NCI-H345 treated with DMSO at 0.1 percent for 48 hours (cell line): ENCODE measurements around the gene KRTAP3-3.
"Not testable (repeated sequence)": the region's sequence is repeated elsewhere in the genome, so short reads cannot be mapped to it uniquely, and the experiment has no call there.

Source experiments
- DNase-seq: peaks from one replicate; lab custom pipeline; 2025; ENCODE audit not compliant: unreplicated experiment; lab: John Stamatoyannopoulos, UW

KRTAP3-3 gene

DNA sequence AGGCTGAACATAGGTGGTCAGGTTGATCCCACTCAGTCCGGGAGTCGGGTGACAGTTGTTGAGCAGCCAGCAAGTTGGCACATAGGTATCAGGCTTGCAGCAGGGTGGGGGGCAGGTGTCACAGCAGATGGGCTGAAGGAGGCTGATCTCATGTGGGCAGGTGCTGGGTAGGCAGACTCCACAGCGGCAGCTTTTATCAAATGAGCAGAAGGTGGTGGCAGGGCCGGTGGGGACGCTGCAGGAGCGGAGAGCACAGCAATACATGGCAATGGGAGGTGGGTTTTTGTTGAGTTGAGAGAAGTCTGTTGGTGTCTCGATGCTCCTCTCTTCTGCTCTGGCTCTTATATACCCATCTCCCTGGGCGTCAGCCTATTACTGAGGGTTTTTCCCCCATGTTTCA, 14.8 kb upstream of the KRTAP3-3 start, which contains the start of gene KRTAP3-1:
TSS of gene KRTAP3-1 (minus strand) at position 318 of the 400 bp plus-strand sequence. CDS start at position 264, 54 bp downstream.
- DNase-seq, result peak; percentile 68

DNA sequence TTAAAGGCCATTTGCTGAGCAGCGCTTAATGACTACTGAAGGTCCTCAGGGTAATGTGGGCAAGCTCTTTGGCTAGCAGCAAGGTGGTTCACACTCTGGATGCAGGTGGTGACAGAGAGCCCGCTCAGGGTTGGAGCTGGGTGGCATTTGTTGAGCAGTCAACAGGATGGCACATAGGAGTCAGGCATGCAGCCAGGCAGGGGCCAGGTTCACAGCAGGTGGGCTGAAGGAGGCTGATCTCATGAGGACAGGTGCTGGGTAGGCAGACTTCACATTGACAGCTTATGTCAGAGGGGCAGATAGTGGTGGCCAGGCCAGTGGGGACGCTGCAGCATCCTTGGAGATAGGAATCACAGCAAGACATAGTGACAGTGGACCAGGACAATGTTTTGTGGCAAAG, 10.4 kb upstream of the KRTAP3-3 start:
- no peak for DNase-seq

DNA sequence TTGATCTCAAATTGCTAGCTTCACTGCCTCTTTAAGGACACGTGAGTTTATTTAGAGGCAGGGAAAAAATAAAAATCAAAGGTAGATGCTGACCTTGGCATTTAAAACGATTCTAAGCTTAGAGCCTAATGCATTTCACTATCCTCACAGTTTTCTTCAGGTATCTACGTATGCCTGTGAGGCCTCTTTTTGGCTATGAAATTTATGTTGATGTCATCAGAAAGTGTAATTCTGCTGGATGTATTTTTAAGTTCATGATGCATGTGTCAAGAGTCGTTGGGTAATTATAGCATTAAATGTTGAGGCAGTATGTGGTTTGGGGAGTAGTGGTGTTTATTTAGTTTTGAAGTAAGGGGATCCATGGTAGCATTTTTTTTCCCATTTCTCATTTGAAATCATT, 10.0 kb upstream of the KRTAP3-3 start:
- DNase-seq, result no peak

DNA sequence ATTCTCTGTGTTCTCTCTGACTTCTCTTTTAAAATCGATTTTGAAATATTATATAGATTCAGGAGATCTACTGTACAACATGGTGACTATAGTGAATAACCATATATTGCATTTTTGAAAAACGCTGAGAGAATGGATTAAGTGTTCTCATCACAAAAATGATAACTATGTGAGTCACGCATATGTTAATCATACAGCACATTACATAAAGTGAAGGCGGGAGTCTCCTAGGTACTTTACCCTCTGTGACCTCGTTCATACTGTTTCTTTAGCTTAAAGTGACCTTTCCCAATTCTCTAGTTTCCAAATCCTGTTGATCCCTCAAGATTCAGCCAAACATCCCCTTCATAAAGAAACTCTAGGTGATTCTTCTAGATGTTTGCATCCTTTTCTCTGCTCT, 8.8 kb upstream of the KRTAP3-3 start:
- no peak for DNase-seq

DNA sequence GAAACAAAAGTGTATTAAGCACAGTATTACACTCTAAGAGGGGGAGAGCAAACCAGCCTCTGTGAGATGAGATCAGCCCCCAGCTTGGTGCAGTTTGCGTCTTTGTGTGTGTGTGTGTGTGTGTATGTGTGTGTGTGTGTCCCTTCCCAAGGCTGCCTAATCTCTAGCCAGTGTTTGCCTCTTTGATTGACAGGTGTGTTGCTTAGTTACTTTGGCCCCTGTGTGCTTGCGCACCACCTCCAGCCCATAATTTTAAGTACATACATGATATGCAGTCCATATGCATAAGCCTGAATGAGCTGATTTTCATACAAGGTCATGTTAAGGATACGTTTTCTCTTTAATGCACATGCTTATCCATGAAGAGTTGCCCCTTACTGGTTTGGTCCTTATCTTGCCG, 7.8 kb upstream of the KRTAP3-3 start:
- DNase-seq, result no peak

DNA sequence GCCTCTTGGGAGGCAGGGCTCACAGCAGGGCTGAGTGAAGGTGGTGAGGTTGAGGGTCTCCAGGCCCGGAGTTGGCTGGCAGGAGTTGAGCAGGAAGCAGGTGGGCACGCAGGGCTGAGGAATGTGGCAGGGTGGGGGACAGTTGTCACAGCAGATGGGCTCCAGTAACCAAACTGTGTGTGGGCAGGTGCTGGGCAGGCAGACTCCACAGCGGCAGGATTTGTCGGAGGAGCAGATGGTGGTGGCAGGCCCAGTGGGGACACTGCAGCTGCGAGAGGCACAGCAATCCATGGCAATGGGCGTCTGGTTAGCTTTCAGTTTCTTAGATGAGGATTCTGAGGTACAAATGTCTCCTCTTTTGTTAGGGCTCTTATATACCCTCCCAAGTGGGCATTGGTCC, 5.6 kb upstream of the KRTAP3-3 start, which contains the start of gene KRTAP3-2:
TSS of gene KRTAP3-2 (minus strand) at position 344 of the 400 bp plus-strand sequence. CDS start at position 291, 53 bp downstream.
- DNase-seq, result not testable (repeated sequence)

DNA sequence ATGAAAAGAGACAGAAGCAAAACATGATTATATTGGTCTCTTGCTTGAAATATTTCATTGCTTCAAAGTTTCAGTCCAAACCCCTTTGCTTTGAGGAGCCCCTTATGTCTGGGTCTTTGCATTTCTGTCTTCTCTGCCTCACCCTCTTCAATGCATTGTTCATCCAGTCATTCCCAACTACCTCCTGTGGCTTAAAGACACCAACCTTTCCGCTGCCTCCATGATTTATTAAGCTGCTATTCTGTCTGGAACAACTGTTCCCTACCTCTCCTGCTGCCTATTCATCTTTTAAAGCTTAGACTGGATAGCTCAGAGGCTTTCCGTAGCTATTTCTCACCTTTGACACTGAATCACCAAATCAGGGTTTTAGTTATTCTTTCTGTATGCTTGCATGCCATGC, 3.4 kb upstream of the KRTAP3-3 start:
- no peak for DNase-seq

DNA sequence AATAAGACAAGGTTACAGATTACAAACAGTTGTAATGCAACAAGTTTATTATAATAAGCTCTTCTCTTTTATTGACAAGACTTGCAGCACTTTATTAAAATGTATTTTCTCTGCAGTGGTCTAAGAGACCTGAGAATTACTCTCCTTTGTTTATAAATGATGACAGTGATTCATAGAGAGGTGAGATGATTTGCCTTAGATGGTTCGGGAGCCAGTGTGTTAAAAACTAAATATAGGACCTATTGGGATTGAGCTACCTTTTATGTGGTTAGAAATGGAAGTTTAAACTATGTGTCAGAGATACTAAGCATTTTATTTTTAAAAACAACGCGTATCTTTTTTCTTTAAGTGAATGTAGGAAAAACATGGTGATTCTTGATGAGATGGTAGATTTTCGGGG, 2.9 kb upstream of the KRTAP3-3 start:
- no peak for DNase-seq

DNA sequence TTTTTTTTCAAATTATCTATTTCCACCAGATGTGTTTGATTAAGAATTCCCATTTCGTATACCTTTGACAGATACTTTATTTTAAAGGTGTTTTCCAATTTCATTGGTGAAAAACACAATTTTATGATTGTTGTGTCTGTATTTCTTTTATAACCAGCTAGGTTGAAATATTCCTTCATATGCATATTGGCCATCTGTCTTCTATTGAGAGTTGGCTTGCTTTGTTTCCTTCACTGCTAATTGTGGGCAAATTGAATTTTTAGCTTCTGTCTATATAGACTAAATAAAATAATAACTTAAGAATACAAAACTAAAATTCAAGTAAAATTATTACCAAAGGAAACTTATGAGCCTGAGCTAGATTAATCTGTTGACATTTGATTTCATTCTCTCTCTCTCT, 1.2 kb upstream of the KRTAP3-3 start:
- no peak for DNase-seq

DNA sequence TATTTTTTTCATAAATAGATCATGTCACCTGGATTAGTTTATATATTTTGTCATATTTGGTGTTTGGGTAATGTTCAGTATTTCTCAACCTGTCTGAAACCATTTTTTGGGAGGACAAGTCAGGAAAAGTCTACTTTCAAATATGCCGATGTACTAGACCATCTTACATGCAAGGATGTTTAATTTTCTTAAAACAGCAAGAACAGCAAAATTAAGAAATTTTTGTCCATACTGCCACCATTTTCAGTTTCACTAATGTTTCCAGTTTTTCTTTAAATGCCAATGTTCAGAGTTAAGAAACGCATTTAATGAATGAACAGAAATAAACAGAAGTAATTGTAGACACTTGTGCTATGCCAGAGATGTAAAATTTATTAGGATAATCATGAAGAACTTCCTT, 880 bp downstream of the KRTAP3-3 start:
- no peak for DNase-seq

DNA sequence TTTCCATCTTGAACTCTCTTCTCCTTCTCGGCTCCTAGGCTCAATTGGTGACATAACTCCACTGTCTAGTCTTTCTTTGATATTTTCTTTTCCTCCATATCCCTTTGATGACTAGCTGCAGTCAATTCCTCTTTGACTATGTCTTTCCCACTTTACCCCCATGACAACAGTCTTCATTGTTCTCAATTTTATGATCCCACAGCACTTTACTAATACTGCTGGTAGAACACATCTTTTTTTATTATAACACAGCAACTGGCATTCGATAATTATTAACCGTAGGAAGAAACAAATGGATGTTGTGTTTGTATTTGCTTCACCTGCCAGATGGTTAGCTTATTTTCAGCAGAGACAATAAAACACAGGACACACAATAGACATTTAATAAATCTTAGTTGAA, 1.3 kb downstream of the KRTAP3-3 start:
- DNase-seq, result no peak

DNA sequence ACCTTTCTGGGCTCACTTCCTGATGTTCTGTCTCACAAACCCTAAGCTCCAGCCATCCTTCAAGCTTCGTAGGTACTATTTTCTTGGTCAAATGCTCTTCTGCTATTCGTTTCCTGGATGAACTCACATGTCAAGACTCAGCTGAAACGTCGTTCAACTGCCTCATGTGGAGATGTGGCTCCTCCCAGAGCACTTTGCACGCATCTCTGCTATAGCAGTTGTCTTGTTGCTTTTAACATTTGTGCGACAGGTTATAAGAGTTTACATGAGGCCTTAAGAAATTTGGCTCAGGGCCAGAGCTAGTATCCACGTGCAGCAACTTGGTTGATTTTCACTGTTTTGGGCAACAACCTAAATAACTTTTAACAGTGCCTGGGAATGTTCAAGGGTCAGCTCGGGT, 7.0 kb downstream of the KRTAP3-3 start:
- DNase-seq, result no peak

DNA sequence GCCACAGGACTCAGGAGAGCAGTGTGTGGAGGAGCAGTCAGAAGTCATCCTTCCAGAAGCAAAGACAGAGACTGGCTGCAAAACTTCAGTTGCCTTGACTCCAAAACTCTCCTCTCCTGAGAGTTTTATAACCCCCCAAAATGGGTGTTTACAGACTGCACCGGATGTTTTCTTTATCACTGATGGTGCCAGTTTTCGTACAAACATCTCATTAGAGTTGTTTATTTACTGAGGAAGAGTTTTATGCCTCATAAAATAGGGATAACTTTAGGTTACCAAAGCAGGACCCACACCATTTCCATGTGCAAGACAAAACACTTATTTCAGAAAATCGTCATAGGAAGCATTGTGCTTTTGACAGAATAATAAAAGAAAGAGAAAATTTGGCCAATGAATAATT, 9.7 kb downstream of the KRTAP3-3 start, which contains the start of gene KRT40:
TSS of gene KRT40 (minus strand) at position 101 of the 400 bp plus-strand sequence. CDS start at position 48, 53 bp downstream.
- no peak for DNase-seq

DNA sequence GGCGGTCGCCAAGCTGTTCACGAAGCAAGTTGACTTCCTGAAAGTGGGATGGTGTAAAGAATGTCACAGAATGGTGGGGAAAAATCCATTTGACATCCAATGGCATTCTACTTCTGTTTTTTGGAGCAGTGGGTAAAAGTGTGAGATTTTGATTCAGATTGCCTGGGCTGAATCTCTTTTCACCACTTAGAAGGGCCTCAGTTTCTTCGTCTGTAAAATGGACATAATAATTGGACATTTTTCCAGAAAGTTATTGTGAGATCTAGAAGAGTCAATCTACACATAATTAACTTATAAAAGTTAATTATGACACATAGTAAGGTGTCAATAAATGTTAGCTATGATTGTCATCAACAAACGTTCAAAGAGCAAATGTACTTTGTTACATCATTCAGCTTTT, 12.8 kb downstream of the KRTAP3-3 start:
- DNase-seq, result no peak

DNA sequence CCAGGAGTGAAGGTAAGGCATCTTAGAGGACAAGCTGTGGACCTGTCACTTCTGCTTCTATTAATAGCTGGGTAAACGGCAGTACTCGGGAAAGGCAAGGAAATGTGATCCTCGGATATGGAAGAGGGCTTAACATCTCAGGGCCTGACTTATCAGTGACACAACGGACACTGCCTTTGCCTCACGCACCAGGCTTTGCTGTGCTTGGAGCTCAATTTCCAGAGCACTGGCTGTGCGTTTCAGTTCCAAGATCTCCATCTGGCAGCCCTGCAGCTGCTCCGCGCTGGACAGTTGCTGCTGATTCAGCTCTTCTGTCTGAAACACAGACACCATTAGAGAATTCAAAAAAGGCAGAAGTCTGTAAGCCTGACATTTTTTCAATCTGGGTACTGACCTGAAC, 13.4 kb downstream of the KRTAP3-3 start:
- no peak for DNase-seq

DNA sequence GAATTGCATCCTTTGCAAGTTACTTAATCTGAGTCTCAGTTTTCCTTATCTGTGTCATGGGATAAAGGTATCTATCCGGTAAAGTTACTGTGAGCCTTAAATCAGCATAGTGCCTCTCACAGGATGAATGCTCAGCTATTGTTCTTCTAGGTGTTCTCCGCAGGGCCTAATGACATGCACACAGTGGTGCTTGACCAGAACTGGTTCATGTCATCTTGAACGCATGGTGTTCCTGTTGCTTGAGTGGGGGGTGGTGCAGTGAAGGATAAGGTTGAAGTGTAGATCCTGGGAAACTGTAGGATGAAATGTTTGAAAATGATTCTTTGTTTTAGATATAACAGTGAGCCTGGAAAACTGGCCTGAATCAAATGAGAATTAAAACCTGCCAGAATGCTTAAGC, 13.8 kb downstream of the KRTAP3-3 start:
- no peak for DNase-seq

DNA sequence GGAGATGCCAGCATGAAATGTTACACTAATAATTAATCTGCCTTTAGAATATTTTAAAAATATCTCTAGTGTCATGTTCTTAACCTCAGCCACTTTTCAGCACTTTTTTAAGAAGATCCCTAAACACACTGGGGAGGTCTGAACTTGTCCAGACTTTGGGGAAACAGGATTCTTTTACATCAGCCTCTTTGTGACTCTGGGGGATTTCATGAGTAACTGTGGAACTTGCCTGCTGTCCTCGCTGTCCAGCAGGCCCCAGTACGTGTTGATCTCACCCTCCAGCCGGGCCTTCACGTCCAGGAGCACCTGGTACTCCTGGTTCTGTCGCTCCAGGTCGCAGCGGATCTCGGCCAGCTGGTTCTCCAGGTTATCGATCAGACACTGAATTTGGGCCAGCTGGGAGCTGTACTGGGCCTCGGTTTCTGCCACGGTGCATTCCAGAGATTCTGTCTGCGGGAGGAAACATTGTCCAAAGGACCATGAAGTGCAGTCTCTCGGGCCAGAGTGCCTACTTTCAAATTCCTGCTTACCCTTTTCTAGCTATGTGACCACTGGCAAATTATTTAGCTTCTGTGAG, 15.3 kb downstream of the KRTAP3-3 start:
- DNase-seq, result no peak

DNA sequence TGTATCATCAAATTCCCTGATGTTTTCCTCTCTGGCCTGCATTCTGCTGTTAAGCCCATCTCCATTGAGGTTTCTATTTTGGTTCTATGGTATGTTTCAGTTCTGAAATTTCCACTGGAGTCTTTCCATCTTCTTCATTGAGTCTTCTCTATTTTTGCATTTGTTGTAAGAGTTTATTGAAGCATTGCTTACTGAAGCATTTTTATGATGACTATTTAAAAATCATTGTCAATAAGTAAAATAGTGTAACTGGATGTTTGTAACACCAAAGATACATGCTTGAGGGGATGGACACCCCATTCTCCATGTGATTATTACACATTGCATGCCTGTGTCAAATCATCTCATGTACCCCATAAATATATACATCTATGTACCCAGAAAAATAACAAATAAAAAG, 18.4 kb downstream of the KRTAP3-3 start:
- no peak for DNase-seq

DNA sequence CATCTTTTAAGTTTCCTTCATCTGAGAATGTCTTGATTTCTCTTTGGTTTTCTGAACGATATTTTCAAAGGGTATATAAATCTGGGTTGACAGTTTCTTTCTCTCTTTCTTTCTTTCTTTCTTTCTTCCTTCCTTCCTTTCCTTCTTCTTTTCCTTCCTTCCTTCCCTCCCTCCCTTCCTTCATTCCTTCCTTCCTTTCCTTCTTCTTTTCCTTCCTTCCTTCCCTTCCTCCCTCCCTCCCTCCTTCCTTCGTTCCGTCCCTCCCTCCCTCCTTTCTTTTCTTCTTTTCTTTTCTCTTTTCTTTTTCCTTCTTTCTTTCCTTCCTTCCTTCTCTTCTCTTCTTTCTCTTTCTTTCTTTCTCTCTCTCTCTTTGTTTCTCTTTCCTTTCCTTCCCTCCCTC, 19.6 kb downstream of the KRTAP3-3 start:
- no peak for DNase-seq

DNA sequence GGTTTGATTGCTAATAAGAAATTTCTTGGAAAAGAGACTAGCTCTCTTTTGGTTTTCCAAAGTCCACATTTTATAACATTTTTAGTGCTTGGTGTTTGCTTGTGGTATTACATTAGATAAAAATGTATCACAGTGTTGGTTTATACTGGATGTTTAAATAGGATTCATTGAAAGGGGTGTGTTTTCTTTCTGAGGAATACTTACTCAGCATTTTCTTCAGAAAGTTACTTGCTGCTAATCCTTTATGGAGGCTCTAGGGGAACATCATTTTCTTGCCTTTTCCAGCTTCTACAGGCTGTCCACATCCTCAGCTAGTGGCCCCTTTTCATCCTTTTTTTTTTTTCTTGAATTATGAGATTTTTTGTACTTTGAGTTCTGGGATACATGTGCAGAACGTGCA, 26.4 kb downstream of the KRTAP3-3 start:
- no peak for DNase-seq

DNA sequence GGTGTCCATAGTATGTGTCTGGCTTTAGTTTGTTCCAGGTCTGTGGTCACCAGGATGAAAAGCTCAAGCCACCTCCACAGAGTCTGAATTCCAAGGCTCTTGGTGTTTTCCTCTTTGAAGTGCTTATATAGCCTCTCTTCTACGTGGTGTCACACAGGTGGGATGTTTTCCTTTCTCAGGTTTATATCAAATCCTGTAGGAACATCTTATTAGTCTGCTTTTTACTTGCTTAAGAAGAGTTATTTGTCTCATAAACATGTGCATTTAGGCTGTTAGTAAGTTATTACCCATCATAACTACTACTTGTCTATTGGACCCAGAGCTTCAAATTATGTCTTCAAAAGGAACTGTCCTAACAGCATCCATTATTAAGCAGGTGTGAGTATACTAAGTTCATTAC, 27.1 kb downstream of the KRTAP3-3 start, which contains the start of gene KRT39:
TSS of gene KRT39 (minus strand) at position 101 of the 400 bp plus-strand sequence. CDS start at position 9, 92 bp downstream.
- no peak for DNase-seq

DNA sequence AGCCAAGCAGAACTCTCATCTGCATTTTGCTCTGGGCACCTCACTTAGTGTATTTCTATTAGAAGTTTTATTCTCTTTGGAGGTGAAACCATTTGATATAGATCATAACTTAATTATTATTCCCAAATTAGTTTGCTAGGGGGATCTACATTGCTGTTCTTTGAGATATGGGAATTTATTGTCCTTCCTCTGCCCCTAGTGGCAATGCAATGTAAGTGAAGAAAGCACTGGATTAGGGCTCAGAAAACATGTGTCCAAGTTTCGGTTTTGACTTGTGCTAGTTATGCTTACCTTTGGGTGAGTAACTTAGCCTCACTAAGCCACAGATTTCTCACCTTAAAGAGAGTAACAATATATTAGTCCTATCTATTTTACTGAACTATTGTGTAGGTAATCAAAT, 30.1 kb downstream of the KRTAP3-3 start:
- DNase-seq, result no peak

DNA sequence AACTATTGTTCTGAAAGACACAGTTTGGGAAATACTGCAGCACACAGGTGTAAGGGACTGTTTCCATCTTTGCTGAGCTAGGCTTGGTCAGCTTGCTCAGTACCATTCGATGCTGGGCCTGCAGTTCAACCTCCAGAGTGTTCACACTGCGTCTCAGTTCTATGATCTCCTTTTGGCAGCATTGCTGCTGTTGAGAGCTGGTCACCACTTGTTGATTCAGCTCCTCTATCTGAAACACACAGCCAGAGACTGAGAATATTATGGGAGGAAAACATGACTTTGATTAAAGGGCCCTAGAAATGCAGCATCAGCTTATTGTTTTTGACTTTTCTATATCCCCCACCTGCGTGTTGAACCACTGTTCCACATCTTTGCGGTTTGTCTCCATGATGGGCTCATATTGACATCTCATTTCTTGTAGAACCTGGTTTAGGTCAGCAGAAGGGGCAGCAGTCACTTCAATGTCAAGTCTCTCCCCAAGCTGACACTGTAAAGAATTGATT, 31.9 kb downstream of the KRTAP3-3 start:
- DNase-seq, result no peak
